DOHH2 (cell line): Measurements from ENCODE around the gene HOXB1.

Experiments used
- H3F3A ChIP-seq: fragments of 200-600 bp; sonication (generic), shearing (Covaris generic); 2 replicates; pipeline ENCODE4 v1.6.0; 2016; ENCODE audit warnings: antibody characterized with exemption, mild to moderate bottlenecking; ENCODE audit not compliant: control insufficient read depth, insufficient read depth
- H3K27ac ChIP-seq: fragments of 200-600 bp; sonication (generic); 2 replicates; pipeline ENCODE4 v1.5.1; 2014; ENCODE audit warnings: low read depth, mild to moderate bottlenecking, low read length, moderate library complexity
- H3K27me3 ChIP-seq: fragments of 200-600 bp; sonication (generic); 2 replicates; pipeline ENCODE4 v1.6.1; 2014; ENCODE audit warnings: mild to moderate bottlenecking, low read length, mixed read lengths; ENCODE audit not compliant: control insufficient read depth
- H3K36me3 ChIP-seq: fragments of 200-600 bp; sonication (generic); 2 replicates; pipeline ENCODE4 v1.6.1; 2014; ENCODE audit warnings: mild to moderate bottlenecking, low read length, moderate library complexity, mixed read lengths; ENCODE audit not compliant: control insufficient read depth
- H3K4me1 ChIP-seq: fragments of 200-600 bp; sonication (generic); 2 replicates; pipeline ENCODE4 v1.6.1; 2014; ENCODE audit warnings: mild to moderate bottlenecking, low read length, mixed read lengths; ENCODE audit not compliant: control insufficient read depth
- H3K4me2 ChIP-seq: fragments of 200-600 bp; sonication (generic); 2 replicates; pipeline ENCODE4 v1.6.0; 2014; ENCODE audit warnings: mild to moderate bottlenecking, low read length, moderate library complexity
- H3K4me3 ChIP-seq: fragments of 200-600 bp; sonication (generic); 2 replicates; pipeline ENCODE4 v1.5.1; 2014; ENCODE audit warnings: mild to moderate bottlenecking, low read length, mixed read lengths
- H3K79me2 ChIP-seq: fragments of 200-600 bp; sonication (generic); 2 replicates; pipeline ENCODE4 v1.6.1; 2014; ENCODE audit warnings: mild to moderate bottlenecking, low read length, mixed read lengths; ENCODE audit not compliant: control insufficient read depth
- H3K9me2 ChIP-seq: fragments of 200-600 bp; sonication (generic); replicated peaks from 2 replicates; pipeline ENCODE4 v1.6.1; 2014; ENCODE audit warnings: mild to moderate bottlenecking, low read length, mixed read lengths; ENCODE audit not compliant: control insufficient read depth
- H3K9me3 ChIP-seq: fragments of 200-600 bp; sonication (generic); 2 replicates; pipeline ENCODE4 v1.6.1; 2014; ENCODE audit warnings: antibody characterized with exemption, low read length, mixed read lengths; ENCODE audit not compliant: control insufficient read depth, insufficient read depth
- H4K20me1 ChIP-seq: fragments of 200-600 bp; sonication (generic); 2 replicates; pipeline ENCODE4 v1.6.0; 2014; ENCODE audit warnings: low read depth, mild to moderate bottlenecking, antibody characterized with exemption, low read length, moderate library complexity; ENCODE audit not compliant: control insufficient read depth, insufficient read depth
- CTCF ChIP-seq: fragments of 200-600 bp; sonication (generic); IDR thresholded peaks from one replicate; pipeline ENCODE4 v1.5.1; 2014; ENCODE audit warnings: antibody characterized with exemption, mild to moderate bottlenecking, low read depth, low read length; ENCODE audit not compliant: poor library complexity, severe bottlenecking
- EZH2phosphoT487 ChIP-seq: fragments of 200-600 bp; sonication (generic); IDR thresholded peaks from 2 replicates; pipeline ENCODE4 v1.6.1; 2017; ENCODE audit warnings: borderline replicate concordance, mild to moderate bottlenecking, antibody characterized with exemption, low read length, moderate library complexity, mixed read lengths

Gene HOXB1

GRCh38 chr17:48530887-48531272, at the start of gene HOXB1:
HOXB1 (minus strand) TSS chr17:48531011; CDS start chr17:48530904, 107 bp downstream.
- Histone ChIP-seq H3K79me2 (no peaks in the 10 kb centered on the region), H3K4me1 (no peaks in the 10 kb centered on the region), H3F3A (no peaks in the 10 kb centered on the region), H3K4me3 (no peak within 1 kb of the TSS), H3K27ac (no peak within 1 kb of the TSS), H3K27me3 (peaks cover 7% of the 10 kb centered on the region), H3K9me3 (no peaks in the 10 kb centered on the region), H3K9me2 (no peaks in the 10 kb centered on the region), H3K36me3 (no peaks in the 10 kb centered on the region), H4K20me1 (no peaks in the 10 kb centered on the region; the same call in 1 of the 2 replicates), H3K4me2 (no peak within 1 kb of the TSS)
- no peak for TF ChIP-seq CTCF
- TF ChIP-seq EZH2phosphoT487 = no peak

GRCh38 chr17:48579760-48580554, 49.1 kb upstream of the HOXB1 start:
- Histone ChIP-seq H3K27ac (no peak overlapping the region), H3K9me2 (no peaks in the 10 kb centered on the region), H3K36me3 (peaks cover 4% of the 10 kb centered on the region; the same call in 1 of the 2 replicates), H3K79me2 (peaks cover 12% of the 10 kb centered on the region), H3K27me3 (peaks cover 56% of the 10 kb centered on the region), H3K4me3 (no peak overlapping the region), H3K4me2 (peak overlapping the region; percentile 12; the same call in 1 of the 2 replicates), H3K9me3 (no peaks in the 10 kb centered on the region), H3F3A (peaks cover 9% of the 10 kb centered on the region; the same call in 1 of the 2 replicates), H4K20me1 (0 out of 2 replicates have a peak, but pooled peaks cover 3% of the 10 kb centered on the region), H3K4me1 (peaks cover 29% of the 10 kb centered on the region)
- 0 out of 2 replicates have a peak, but pooled peaks have one; percentile 22 for TF ChIP-seq EZH2phosphoT487
- no peak for TF ChIP-seq CTCF

GRCh38 chr17:48579471-48579759, 48.6 kb upstream of the HOXB1 start:
- Histone ChIP-seq H3K4me3 (peak overlapping the region; percentile 78), H3K4me1 (peaks cover 29% of the 10 kb centered on the region), H3K9me3 (no peaks in the 10 kb centered on the region), H3K4me2 (peak overlapping the region; percentile 70), H3K27ac (no peak overlapping the region), H3K27me3 (peaks cover 52% of the 10 kb centered on the region), H3K79me2 (peaks cover 12% of the 10 kb centered on the region), H3K9me2 (no peaks in the 10 kb centered on the region), H3F3A (peaks cover 9% of the 10 kb centered on the region; the same call in 1 of the 2 replicates), H4K20me1 (0 out of 2 replicates have a peak, but pooled peaks cover 3% of the 10 kb centered on the region), H3K36me3 (peaks cover 4% of the 10 kb centered on the region; the same call in 1 of the 2 replicates)
- TF ChIP-seq CTCF (no peak), EZH2phosphoT487 (no peak)
